ENCODE data around the gene CREM. TPM values are rescaled to one million over a fixed set of nuclear protein-coding genes. Genes with fewer than 3 reads are reported as not detected.

The CREM gene
- total RNA-seq, 1 donor = 16.6 TPM

DNA sequence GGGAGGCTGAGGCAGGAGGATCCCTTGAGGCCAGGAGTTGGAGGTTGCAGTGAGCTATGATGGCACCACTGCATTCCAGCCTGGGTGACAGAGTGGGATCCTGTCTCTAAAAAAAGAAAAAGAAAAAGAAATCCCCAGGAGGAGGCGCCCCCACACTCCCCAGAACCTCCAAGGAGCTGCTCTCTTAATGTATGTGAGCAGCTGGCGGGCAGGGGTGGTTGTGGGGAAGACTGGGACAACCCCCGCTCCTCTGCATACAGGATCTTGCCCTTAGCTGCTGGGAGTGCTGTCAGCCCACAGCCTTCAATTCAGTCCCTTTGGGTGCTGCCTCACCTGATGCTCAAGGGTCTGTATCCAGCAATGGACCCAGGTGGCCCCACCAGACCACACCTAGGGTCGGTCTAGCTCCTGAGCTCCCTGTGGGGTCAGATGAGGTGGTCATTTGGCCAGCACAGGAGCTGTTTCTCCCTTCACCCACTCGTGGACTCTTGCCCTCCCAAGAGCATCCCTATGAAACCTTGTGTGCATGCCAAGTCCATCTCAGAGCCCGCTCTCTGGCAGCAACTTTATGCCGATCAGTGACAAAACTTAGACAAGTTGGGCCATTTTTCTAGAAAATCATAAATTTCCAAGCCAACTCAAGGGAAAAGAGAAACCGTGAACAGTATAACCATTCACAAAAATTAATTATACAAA lies 97.5 kb downstream of the CREM start:
- H3K36me3 ChIP-seq (ENCODE audit: insufficient read depth, low read length) = no peaks in the 10 kb centered on the region
- H3K27ac ChIP-seq (ENCODE audit: low read depth, low read length) = no peak overlapping the region
- H3K27me3 ChIP-seq (ENCODE audit: insufficient read depth, low read length) = no peaks in the 10 kb centered on the region
- H3K4me2 ChIP-seq (ENCODE audit: insufficient read depth, low read length) = no peak overlapping the region
- DNase-seq (ENCODE audit: insufficient read length, low spot score, missing footprints) = no peak
- H3K79me2 ChIP-seq (ENCODE audit: insufficient read depth, low read length) = no peaks in the 10 kb centered on the region
- no peak overlapping the region for H2AFZ ChIP-seq (ENCODE audit: low read length)
- no peaks in the 10 kb centered on the region for H3K9me3 ChIP-seq (ENCODE audit: low read depth, low read length)
- H3K4me1 ChIP-seq (ENCODE audit: insufficient read depth, low read length) = no peaks in the 10 kb centered on the region
- H3K4me3 ChIP-seq (ENCODE audit: insufficient read depth, low read length) = no peak overlapping the region
- TF ChIP-seq, protein P1, sequence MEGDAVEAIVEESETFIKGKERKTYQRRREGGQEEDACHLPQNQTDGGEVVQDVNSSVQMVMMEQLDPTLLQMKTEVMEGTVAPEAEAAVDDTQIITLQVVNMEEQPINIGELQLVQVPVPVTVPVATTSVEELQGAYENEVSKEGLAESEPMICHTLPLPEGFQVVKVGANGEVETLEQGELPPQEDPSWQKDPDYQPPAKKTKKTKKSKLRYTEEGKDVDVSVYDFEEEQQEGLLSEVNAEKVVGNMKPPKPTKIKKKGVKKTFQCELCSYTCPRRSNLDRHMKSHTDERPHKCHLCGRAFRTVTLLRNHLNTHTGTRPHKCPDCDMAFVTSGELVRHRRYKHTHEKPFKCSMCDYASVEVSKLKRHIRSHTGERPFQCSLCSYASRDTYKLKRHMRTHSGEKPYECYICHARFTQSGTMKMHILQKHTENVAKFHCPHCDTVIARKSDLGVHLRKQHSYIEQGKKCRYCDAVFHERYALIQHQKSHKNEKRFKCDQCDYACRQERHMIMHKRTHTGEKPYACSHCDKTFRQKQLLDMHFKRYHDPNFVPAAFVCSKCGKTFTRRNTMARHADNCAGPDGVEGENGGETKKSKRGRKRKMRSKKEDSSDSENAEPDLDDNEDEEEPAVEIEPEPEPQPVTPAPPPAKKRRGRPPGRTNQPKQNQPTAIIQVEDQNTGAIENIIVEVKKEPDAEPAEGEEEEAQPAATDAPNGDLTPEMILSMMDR (IDR thresholded peaks at IDR 0.05; ENCODE audit: extremely low read depth, low read depth, low read length) = no peak
- no peaks in the 10 kb centered on the region for H4K20me1 ChIP-seq (ENCODE audit: insufficient read depth, low read length)

DNA sequence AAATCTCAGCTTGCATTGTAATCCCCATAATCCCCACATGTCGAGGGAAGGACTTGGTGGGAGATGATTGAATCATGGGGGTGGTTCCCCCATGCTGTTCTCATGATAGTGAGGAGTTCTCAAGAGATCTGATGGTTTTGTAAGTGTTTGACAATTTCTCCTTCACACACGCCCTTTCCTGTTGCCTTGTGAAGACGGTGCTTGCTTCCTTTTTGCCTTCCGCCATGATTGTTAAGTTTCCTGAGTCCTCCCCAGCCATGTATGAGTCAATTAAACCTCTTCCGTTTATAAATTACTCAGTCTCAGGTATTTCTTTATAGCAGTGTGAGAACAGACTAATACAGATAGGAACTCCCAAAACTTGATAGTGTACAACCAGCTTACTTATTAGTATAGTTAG lies 98.6 kb downstream of the CREM start:
- no peak for DNase-seq (ENCODE audit: insufficient read length, low spot score, missing footprints)
- Histone ChIP-seq H3K9me3 (ENCODE audit: low read depth, low read length) (no peaks in the 10 kb centered on the region), H3K27ac (ENCODE audit: low read depth, low read length) (no peak overlapping the region), H3K4me1 (ENCODE audit: insufficient read depth, low read length) (no peaks in the 10 kb centered on the region), H3K36me3 (ENCODE audit: insufficient read depth, low read length) (no peaks in the 10 kb centered on the region), H3K4me2 (ENCODE audit: insufficient read depth, low read length) (no peak overlapping the region), H3K79me2 (ENCODE audit: insufficient read depth, low read length) (no peaks in the 10 kb centered on the region), H3K4me3 (ENCODE audit: insufficient read depth, low read length) (no peak overlapping the region), H3K27me3 (ENCODE audit: insufficient read depth, low read length) (no peaks in the 10 kb centered on the region), H4K20me1 (ENCODE audit: insufficient read depth, low read length) (no peaks in the 10 kb centered on the region), H2AFZ (ENCODE audit: low read length) (no peak overlapping the region)
- TF ChIP-seq, protein P1 (IDR thresholded peaks at IDR 0.05; ENCODE audit: extremely low read depth, low read depth, low read length) = no peak

DNA sequence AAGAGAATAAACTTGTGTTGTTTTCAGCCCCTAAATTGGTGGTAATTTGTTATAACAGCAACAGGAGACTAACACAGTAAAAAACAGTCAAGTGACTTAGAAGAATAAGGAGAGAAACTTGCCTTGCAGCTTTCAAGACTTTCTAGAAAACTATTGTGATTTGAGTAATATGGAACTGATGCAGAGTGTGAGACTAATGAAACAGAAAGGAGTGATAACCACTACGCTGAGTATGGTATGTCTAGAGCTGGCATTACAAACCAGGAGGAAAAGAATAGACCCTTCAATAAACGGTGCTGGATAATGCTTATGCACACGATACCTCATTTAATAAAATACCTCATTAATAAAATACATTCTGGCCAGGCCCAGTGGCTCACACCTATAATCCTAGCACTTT lies 99.9 kb downstream of the CREM start:
- H3K9me3 ChIP-seq (ENCODE audit: low read depth, low read length) = no peaks in the 10 kb centered on the region
- no peaks in the 10 kb centered on the region for H3K79me2 ChIP-seq (ENCODE audit: insufficient read depth, low read length)
- H2AFZ ChIP-seq (ENCODE audit: low read length) = no peak overlapping the region
- H3K4me2 ChIP-seq (ENCODE audit: insufficient read depth, low read length) = no peak overlapping the region
- no peak for DNase-seq (ENCODE audit: insufficient read length, low spot score, missing footprints)
- no peaks in the 10 kb centered on the region for H3K27me3 ChIP-seq (ENCODE audit: insufficient read depth, low read length)
- no peak overlapping the region for H3K4me3 ChIP-seq (ENCODE audit: insufficient read depth, low read length)
- H3K36me3 ChIP-seq (ENCODE audit: insufficient read depth, low read length) = no peaks in the 10 kb centered on the region
- no peaks in the 10 kb centered on the region for H4K20me1 ChIP-seq (ENCODE audit: insufficient read depth, low read length)
- H3K4me1 ChIP-seq (ENCODE audit: insufficient read depth, low read length) = no peaks in the 10 kb centered on the region
- TF ChIP-seq, protein P1 (IDR thresholded peaks at IDR 0.05; ENCODE audit: extremely low read depth, low read depth, low read length) = no peak
- H3K27ac ChIP-seq (ENCODE audit: low read depth, low read length) = no peak overlapping the region

DNA sequence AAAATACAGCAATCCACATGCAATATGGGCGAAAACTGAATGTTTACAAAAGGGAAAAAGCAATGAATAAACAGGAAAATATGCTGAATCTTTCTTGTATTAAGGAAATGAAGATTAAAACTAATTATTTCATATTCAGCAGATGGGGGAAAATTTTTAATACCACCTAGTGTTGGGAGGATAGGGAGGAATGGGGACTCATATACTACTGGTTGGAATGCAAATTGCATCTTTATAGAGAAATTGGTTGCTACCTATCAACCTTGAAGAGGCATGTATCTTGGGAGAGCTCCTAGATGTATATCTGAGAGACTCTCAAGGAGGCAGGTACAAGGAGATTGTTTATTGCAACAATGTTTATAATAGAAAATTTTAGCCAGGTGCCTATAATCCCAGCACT lies 101.4 kb downstream of the CREM start:
- TF ChIP-seq, protein P1 (IDR thresholded peaks at IDR 0.05; ENCODE audit: extremely low read depth, low read depth, low read length) = peak; percentile 19
- no peaks in the 10 kb centered on the region for H3K9me3 ChIP-seq (ENCODE audit: low read depth, low read length)
- no peaks in the 10 kb centered on the region for H3K27me3 ChIP-seq (ENCODE audit: insufficient read depth, low read length)
- no peaks in the 10 kb centered on the region for H3K36me3 ChIP-seq (ENCODE audit: insufficient read depth, low read length)
- no peak overlapping the region for H3K27ac ChIP-seq (ENCODE audit: low read depth, low read length)
- no peaks in the 10 kb centered on the region for H3K4me1 ChIP-seq (ENCODE audit: insufficient read depth, low read length)
- no peaks in the 10 kb centered on the region for H4K20me1 ChIP-seq (ENCODE audit: insufficient read depth, low read length)
- H3K79me2 ChIP-seq (ENCODE audit: insufficient read depth, low read length) = no peaks in the 10 kb centered on the region
- no peak overlapping the region for H3K4me2 ChIP-seq (ENCODE audit: insufficient read depth, low read length)
- no peak overlapping the region for H2AFZ ChIP-seq (ENCODE audit: low read length)
- H3K4me3 ChIP-seq (ENCODE audit: insufficient read depth, low read length) = no peak overlapping the region
- DNase-seq (ENCODE audit: insufficient read length, low spot score, missing footprints) = no peak
